ENCODE measurements around the gene ABHD1. TPM values are rescaled to one million over a fixed set of nuclear protein-coding genes. Genes with fewer than 3 reads are reported as not detected.

The ABHD1 gene
- total RNA-seq (2022; extraction: Qiagen RNA extraction; ENCODE audit: low read depth): 0.63 to 2.3 TPM (median 1.9 TPM) in 5 replicates

DNA sequence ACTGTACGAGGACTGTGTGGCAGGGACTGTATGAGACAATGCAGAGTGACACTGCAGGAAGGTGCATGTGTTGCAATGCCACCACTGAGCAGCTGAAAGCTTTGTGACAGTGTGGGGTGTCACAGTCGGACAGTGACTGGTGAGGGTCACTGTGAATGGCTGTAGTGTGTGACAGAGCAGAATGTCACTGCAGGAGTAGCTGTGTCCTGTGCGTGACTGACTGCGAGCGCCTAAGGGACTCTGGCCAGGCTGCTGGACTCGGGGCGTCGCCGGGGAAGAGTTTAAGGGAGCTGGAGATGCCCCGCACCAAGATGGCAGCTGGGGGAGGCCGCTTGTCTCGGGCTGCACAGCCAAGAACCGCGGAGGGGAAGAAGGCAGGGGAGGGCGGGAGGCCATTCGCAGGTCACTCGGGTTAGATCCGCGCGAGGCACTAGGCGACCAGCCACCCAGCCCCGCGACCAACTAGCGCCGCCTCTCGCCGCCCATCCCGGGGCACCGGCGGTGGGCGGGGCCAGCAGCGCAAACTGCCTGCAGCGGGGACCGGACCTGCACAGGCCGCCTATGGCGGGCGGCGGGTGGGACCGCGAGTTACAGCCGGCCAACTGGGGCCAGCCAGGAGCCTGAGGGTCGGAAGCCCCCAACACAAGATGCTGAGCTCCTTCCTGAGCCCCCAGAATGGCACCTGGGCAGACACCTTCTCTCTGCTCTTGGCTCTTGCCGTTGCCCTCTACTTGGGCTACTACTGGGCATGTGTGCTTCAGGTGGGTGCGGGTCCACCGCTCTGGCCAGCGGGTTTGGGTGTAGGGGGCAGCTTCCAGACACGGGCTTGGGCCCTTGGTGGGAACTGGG lies at the start of gene ABHD1:
Gene ABHD1, plus strand, starts transcription at position 514 of the 849 bp plus-strand sequence. Its CDS starts 134 bp downstream, at position 648.

DNA sequence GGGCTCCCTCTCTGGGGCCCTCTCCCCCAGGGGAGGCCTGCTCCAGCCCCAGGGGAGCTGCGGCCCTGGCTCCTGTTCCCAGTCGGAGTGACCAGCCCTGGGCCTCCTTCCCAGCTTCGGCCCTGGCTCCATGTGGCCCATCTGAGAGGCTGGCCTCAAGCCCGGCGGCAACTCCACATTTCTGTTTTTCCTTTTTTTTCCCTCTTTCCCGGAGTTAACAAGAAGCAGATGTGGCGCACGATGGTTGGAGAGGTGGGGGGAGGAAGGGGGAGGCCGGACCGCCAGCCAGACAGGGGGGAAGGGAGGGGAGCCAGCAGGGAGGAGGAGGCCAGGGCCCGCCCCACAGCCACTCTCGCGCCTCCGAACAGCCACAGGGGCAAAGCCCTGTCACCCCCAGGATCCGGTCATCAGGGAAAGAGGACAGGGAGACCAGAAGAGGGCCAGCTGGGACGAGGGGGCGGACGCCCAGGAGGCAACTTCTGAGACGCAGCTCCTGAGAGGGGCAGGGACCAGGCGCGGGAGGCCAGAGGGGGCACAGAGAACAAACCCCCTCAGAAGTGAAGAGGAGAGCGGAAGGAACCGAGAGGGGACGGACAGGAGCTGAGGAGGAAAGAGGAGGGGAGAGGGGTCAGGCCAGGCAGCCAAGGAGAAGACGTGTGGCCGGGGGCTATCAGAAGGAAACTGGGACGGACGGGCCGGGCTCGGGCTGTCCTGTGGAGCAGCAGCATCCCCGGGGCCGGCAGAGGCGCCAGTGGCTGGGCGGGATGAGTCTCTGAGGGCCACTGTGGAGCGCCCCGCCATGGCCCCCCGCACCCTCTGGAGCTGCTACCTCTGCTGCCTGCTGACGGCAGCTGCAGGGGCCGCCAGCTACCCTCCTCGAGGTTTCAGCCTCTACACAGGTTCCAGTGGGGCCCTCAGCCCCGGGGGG lies 45.1 kb upstream of the ABHD1 start, which contains the start of gene EMILIN1:
Gene EMILIN1, plus strand, starts transcription at position 349 of the 928 bp plus-strand sequence. Its CDS starts 451 bp downstream, at position 800.

DNA sequence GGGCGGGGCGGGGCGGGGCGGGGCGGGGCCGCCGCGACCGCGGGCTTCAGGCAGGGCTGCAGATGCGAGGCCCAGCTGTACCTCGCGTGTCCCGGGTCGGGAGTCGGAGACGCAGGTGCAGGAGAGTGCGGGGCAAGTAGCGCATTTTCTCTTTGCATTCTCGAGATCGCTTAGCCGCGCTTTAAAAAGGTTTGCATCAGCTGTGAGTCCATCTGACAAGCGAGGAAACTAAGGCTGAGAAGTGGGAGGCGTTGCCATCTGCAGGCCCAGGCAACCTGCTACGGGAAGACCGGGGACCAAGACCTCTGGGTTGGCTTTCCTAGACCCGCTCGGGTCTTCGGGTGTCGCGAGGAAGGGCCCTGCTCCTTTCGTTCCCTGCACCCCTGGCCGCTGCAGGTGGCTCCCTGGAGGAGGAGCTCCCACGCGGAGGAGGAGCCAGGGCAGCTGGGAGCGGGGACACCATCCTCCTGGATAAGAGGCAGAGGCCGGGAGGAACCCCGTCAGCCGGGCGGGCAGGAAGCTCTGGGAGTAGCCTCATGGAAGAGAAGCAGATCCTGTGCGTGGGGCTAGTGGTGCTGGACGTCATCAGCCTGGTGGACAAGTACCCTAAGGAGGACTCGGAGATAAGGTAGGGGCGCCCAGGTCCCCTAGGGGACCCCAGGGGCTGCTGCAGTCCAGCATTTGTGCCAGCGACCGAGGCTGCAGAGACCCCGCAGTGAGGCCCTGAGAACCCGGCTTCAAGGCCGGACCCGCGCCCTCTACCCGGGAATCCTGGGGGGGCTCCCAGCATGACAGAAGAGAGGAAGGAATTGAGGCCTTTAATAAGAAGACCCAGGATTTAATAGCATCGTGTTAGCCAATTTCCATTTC lies 36.7 kb upstream of the ABHD1 start, which contains the start of gene KHK:
Gene KHK, plus strand, starts transcription at position 49 of the 870 bp plus-strand sequence. Its CDS starts 488 bp downstream, at position 537.

DNA sequence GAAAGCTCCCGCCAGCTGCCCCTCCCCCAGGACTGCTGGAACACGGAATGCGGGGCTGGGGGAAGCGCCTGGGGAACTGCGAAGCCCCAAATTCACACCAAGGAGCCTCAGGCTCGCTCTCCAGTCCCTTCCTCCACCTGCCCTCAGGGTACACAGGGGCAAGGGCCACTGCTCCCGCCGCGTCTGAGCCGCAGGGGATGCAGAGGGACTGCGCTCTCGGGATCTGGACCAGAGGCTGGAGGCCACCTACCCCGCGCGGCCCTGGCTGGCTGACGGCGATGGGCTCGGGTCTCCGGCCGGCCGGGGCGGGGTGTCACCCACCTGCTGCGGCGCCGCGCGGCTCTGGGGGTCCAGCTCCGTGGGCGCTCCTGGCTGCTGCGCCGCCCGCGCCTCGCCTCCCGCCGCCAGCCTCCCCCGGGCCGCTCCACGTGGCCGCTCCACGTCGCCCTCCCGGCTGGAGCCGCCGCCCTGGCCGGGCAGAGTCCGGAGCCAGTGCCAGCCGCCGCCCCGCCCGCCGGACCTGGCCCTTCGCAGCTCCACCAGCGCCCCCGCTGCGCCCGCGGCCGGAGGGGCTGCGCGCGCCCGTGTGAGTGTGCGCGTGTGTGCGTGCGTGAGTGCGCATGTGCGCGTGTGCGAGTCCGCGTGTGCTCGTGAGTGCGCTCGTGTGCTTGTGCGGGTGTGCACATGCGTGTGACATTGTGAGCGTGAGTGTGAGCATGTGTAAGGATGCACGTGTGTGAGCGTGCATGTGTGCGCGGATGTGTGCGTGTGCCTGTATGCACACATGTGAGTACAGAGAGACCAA lies 4.9 kb upstream of the ABHD1 start, which contains the start of gene CGREF1:
Gene CGREF1, minus strand, starts transcription at position 604 of the 805 bp plus-strand sequence. CDS start 14,762 bp downstream, outside the sequence.

DNA sequence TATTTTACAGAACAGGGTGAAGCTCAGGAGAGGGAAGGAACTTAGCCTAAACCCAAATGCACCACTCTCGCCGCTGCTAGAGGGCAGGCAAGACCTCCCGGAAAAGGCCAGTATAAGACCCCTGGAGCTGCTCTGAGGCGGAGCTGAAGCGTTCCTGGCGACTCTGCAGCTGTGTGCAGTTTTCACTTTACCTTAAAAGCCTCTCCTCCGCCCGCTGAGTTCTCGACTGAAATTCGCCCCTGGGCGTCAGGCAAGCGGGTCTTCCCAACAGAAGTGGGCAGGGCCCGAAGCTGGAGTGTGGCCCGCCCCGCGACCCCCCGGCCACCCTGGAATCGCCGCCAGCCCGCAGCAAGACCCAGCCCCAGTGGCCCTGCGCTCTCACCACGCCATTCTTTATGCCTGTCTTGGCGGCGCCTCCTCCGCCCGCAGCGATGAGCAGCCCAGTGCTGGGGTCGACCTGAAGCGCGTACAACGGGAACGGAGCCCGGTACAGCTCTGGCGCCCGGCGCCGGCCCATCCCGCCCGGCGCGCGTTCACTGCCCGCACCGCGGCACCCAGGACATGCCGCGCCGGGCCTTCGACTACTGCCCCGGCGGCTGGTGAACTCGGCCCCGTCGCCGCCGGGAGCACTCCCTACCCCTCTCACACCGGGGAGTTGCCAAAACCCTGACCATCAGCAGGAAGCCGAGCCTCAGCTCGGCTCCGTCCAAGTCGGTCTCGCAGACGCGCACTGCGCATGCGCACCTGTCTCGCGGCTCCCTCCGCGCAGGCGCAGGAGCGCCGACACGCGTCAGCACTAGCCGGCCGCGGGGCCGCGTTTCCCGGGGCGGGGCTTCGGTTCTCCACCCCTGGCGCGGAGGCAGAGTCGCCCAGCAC lies 10.5 kb downstream of the ABHD1 start, which contains the start of gene PREB:
Gene PREB, minus strand, starts transcription at position 732 of the 876 bp plus-strand sequence. Its CDS starts 215 bp downstream, at position 517.

DNA sequence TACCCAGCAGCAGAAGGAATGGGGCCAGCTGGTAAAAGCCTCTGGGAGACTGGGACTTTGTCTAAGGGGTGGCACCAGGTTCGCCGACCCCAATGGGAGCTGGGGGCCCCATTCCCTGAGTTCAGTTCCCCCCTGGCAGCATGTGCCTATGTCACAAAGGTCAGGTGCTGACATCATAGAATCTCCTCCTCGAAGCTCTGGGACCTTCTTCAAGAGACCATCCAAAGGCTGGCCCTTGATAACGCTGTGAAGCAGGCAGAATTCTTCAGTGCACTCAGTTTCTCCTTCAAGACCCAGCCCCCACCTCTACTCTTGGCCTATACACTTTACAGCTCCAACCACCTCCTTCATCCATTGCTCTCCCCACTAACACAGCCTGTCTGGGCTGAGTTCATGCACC lies 15.7 kb downstream of the ABHD1 start, which contains the start of gene PRR30:
Gene PRR30, minus strand, starts transcription at position 101 of the 400 bp plus-strand sequence. CDS start 1,081 bp downstream, outside the sequence.

DNA sequence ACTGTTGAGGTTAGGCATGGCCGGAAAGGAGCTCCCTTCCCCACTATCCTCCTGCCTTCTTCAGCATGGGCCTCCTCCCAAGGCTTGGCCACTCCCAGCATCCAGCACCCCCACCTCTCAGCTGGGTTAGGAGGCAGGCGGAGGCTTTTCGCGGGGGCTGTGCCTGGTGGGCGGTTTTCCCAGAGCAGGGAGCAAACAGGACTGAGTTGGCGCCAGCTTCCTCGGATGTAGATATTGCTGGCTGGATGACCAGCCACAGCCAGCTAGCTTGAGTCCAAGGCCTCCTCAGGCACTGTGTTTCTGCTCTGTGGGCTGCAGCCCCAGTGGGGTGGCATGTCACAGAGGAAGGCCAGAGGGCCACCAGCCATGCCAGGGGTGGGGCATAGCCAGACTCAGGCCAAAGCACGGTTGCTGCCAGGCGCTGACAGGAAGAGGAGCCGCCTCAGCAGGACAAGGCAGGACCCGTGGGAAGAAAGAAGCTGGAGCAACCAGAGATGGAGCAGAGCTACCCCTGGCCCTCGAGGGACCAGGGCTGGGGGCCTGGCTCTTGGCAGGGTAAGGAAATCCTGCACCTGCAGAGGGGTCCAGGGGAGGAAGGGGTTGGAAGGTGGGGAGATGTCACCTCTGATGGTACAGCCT lies 25.3 kb downstream of the ABHD1 start, which contains the start of gene TCF23:
Gene TCF23, plus strand, starts transcription at position 204 of the 639 bp plus-strand sequence. Its CDS starts 130 bp downstream, at position 334.

Other genes with a start within 250 kb of the ABHD1 start
- 11.6 to 14.5 TPM (median 12.1 TPM) in 5 replicates for gene MAPRE3, start 153.2 kb upstream of the ABHD1 start, total RNA-seq (2022; extraction: Qiagen RNA extraction; ENCODE audit: low read depth)
- gene TMEM214, start 90.8 kb upstream of the ABHD1 start, total RNA-seq (2022; extraction: Qiagen RNA extraction; ENCODE audit: low read depth): 57.6 to 76.4 TPM (median 69.9 TPM) in 5 replicates
- 28.8 to 33.5 TPM (median 30.2 TPM) in 5 replicates for gene AGBL5, start 72.1 kb upstream of the ABHD1 start, total RNA-seq (2022; extraction: Qiagen RNA extraction; ENCODE audit: low read depth)
- gene OST4, start 52.2 kb upstream of the ABHD1 start, total RNA-seq (2022; extraction: Qiagen RNA extraction; ENCODE audit: low read depth): 545 to 581 TPM (median 554 TPM) in 5 replicates
- gene EMILIN1, start 45.2 kb upstream of the ABHD1 start, total RNA-seq (2022; extraction: Qiagen RNA extraction; ENCODE audit: low read depth): 0.32 to 0.62 TPM (median 0.41 TPM) in 5 replicates
- 8.7 to 12.4 TPM (median 8.8 TPM) in 5 replicates for gene KHK, start 37.0 kb upstream of the ABHD1 start, total RNA-seq (2022; extraction: Qiagen RNA extraction; ENCODE audit: low read depth)
- 6.1 to 8.7 TPM (median 7.4 TPM) in 5 replicates for gene CGREF1, start 4.7 kb upstream of the ABHD1 start, total RNA-seq (2022; extraction: Qiagen RNA extraction; ENCODE audit: low read depth)
- 49.1 to 75.6 TPM (median 69.1 TPM) in 5 replicates for gene PREB, start 10.8 kb downstream of the ABHD1 start, total RNA-seq (2022; extraction: Qiagen RNA extraction; ENCODE audit: low read depth)
- gene PRR30, start 15.6 kb downstream of the ABHD1 start, total RNA-seq (2022; extraction: Qiagen RNA extraction; ENCODE audit: low read depth): not detected in 5 replicates
- not detected in 5 replicates for gene TCF23, start 25.2 kb downstream of the ABHD1 start, total RNA-seq (2022; extraction: Qiagen RNA extraction; ENCODE audit: low read depth)
- 194 to 223 TPM (median 212 TPM) in 5 replicates for gene ATRAID, start 88.2 kb downstream of the ABHD1 start, total RNA-seq (2022; extraction: Qiagen RNA extraction; ENCODE audit: low read depth)
- gene SLC5A6, start 88.5 kb downstream of the ABHD1 start, total RNA-seq (2022; extraction: Qiagen RNA extraction; ENCODE audit: low read depth): 68.5 to 80.1 TPM (median 72.2 TPM) in 5 replicates
- 54.8 to 73.0 TPM (median 66.8 TPM) in 5 replicates for gene CAD, start 93.6 kb downstream of the ABHD1 start, total RNA-seq (2022; extraction: Qiagen RNA extraction; ENCODE audit: low read depth)
- 2.6 to 3.8 TPM (median 3.4 TPM) in 5 replicates for gene SLC30A3, start 139.2 kb downstream of the ABHD1 start, total RNA-seq (2022; extraction: Qiagen RNA extraction; ENCODE audit: low read depth)
- not detected in 5 replicates for gene DNAJC5G, start 151.6 kb downstream of the ABHD1 start, total RNA-seq (2022; extraction: Qiagen RNA extraction; ENCODE audit: low read depth)
- 0.34 to 0.73 TPM (median 0.48 TPM) in 5 replicates for gene TRIM54, start 158.6 kb downstream of the ABHD1 start, total RNA-seq (2022; extraction: Qiagen RNA extraction; ENCODE audit: low read depth)
- 0.96 to 2.3 TPM (median 1.5 TPM) in 5 replicates for gene UCN, start 184.6 kb downstream of the ABHD1 start, total RNA-seq (2022; extraction: Qiagen RNA extraction; ENCODE audit: low read depth)
- 74.7 to 95.4 TPM (median 90.5 TPM) in 5 replicates for gene MPV17, start 199.3 kb downstream of the ABHD1 start, total RNA-seq (2022; extraction: Qiagen RNA extraction; ENCODE audit: low read depth)
- 63.5 to 66.8 TPM (median 65.7 TPM) in 5 replicates for gene GTF3C2, start 232.9 kb downstream of the ABHD1 start, total RNA-seq (2022; extraction: Qiagen RNA extraction; ENCODE audit: low read depth)
- gene EIF2B4, start 246.5 kb downstream of the ABHD1 start, total RNA-seq (2022; extraction: Qiagen RNA extraction; ENCODE audit: low read depth): 56.2 to 66.4 TPM (median 65.0 TPM) in 5 replicates
- 131 to 146 TPM (median 141 TPM) in 5 replicates for gene SNX17, start 246.8 kb downstream of the ABHD1 start, total RNA-seq (2022; extraction: Qiagen RNA extraction; ENCODE audit: low read depth)

Measured in A549 treated with CpdA at 1 μM for 4 hours (cell line).